DND-41 (cell line): ENCODE results near the gene MYO5A.

ENCODE experiments used
- ATAC-seq: fragments of 200-7000 bp; cut with Tn5 transposase; 3 replicates; pipeline ENCODE4 v1.9.1; 2021; ENCODE audit warnings: low read depth; ENCODE audit not compliant: insufficient read depth
- DNase-seq: peaks from one replicate; pipeline ENCODE4 v3.0.0-alpha.2; 2020
- H2AFZ ChIP-seq: 2 replicates; pipeline ENCODE4 v1.6.0; 2012; ENCODE audit warnings: low read depth, low read length
- H3K27ac ChIP-seq: 2 replicates; pipeline ENCODE4 v1.5.1; 2012; ENCODE audit warnings: low read length, inconsistent platforms
- H3K27me3 ChIP-seq: fragments of 200-600 bp; sonication (generic); 2 replicates; pipeline ENCODE4 v1.6.0; 2012; ENCODE audit warnings: low read length, mild to moderate bottlenecking, inconsistent platforms; ENCODE audit not compliant: insufficient read depth, poor library complexity
- H3K36me3 ChIP-seq: 2 replicates; pipeline ENCODE4 v1.5.1; 2012; ENCODE audit warnings: low read length, inconsistent platforms; ENCODE audit not compliant: insufficient read depth
- H3K4me1 ChIP-seq: 2 replicates; pipeline ENCODE4 v1.5.1; 2012; ENCODE audit warnings: mild to moderate bottlenecking, low read length; ENCODE audit not compliant: insufficient read depth
- H3K4me2 ChIP-seq: 2 replicates; pipeline ENCODE4 v1.6.0; 2012; ENCODE audit warnings: mild to moderate bottlenecking, moderate library complexity, low read length, inconsistent platforms; ENCODE audit not compliant: insufficient read depth
- H3K4me3 ChIP-seq, 2 experiments: fragments of 200-600 bp in 1 of 2; shearing (Covaris generic) in 1 of 2; 2 replicates each; pipeline ENCODE4 v1.5.1; 2012 to 2016; ENCODE audit warnings: inconsistent platforms in 2 of 2, low read length in 2 of 2, mild to moderate bottlenecking in 2 of 2, low read depth in 1 of 2, moderate library complexity in 1 of 2
- H3K79me2 ChIP-seq: 2 replicates; pipeline ENCODE4 v1.6.0; 2012; ENCODE audit warnings: low read length, inconsistent platforms; ENCODE audit not compliant: insufficient read depth
- H3K9ac ChIP-seq: 2 replicates; pipeline ENCODE4 v1.6.0; 2012; ENCODE audit warnings: low read depth, mild to moderate bottlenecking, inconsistent platforms, low read length, moderate library complexity
- H3K9me3 ChIP-seq: 2 replicates; pipeline ENCODE4 v1.5.1; 2012; ENCODE audit warnings: low read length, moderate library complexity, mild to moderate bottlenecking, inconsistent platforms; ENCODE audit not compliant: insufficient read depth, severe bottlenecking
- H4K20me1 ChIP-seq: 2 replicates; pipeline ENCODE4 v1.6.0; 2012; ENCODE audit warnings: low read length; ENCODE audit not compliant: insufficient read depth
- EZH2 ChIP-seq: IDR thresholded peaks from 3 replicates; pipeline ENCODE4 v1.6.1; 2012; ENCODE audit warnings: borderline replicate concordance, low read depth, mild to moderate bottlenecking, moderate library complexity, low read length, inconsistent platforms; ENCODE audit not compliant: severe bottlenecking
- TF ChIP-seq, protein P1 (sequence below): IDR thresholded peaks from 2 replicates; pipeline ENCODE4 v1.5.1; 2012; ENCODE audit warnings: borderline replicate concordance, low read length, moderate library complexity, mild to moderate bottlenecking; ENCODE audit not compliant: poor library complexity, severe bottlenecking; ENCODE audit errors: extremely low read depth

MYO5A gene

GRCh38 chr15:52334491-52335160, 194.1 kb downstream of the MYO5A start:
- no peaks in the 10 kb centered on the region for H3K79me2 ChIP-seq
- no peak overlapping the region for H3K4me3 ChIP-seq
- H3K4me2 ChIP-seq, result no peak overlapping the region
- peaks cover 11% of the 10 kb centered on the region for H3K4me1 ChIP-seq
- no peak overlapping the region for H3K27ac ChIP-seq
- no peak overlapping the region for H3K9ac ChIP-seq
- no peaks in the 10 kb centered on the region for H4K20me1 ChIP-seq
- no peak for TF ChIP-seq EZH2
- TF ChIP-seq, protein P1, sequence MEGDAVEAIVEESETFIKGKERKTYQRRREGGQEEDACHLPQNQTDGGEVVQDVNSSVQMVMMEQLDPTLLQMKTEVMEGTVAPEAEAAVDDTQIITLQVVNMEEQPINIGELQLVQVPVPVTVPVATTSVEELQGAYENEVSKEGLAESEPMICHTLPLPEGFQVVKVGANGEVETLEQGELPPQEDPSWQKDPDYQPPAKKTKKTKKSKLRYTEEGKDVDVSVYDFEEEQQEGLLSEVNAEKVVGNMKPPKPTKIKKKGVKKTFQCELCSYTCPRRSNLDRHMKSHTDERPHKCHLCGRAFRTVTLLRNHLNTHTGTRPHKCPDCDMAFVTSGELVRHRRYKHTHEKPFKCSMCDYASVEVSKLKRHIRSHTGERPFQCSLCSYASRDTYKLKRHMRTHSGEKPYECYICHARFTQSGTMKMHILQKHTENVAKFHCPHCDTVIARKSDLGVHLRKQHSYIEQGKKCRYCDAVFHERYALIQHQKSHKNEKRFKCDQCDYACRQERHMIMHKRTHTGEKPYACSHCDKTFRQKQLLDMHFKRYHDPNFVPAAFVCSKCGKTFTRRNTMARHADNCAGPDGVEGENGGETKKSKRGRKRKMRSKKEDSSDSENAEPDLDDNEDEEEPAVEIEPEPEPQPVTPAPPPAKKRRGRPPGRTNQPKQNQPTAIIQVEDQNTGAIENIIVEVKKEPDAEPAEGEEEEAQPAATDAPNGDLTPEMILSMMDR, result no peak
- no peak overlapping the region for H2AFZ ChIP-seq
- ATAC-seq (no peak), DNase-seq (no peak)
- peaks cover 6% of the 10 kb centered on the region for H3K36me3 ChIP-seq
- no peaks in the 10 kb centered on the region for H3K9me3 ChIP-seq
- no peaks in the 10 kb centered on the region for H3K27me3 ChIP-seq

- DNase-seq (peak; percentile 70), ATAC-seq (peak; percentile 100)
- Histone ChIP-seq H3K9me3 (no peaks in the 10 kb centered on the region), H3K27ac (peak overlapping the region; percentile 61), H3K79me2 (no peaks in the 10 kb centered on the region), H3K4me2 (peak overlapping the region; percentile 54), H3K4me1 (peaks cover 11% of the 10 kb centered on the region), H3K27me3 (no peaks in the 10 kb centered on the region), H3K36me3 (peaks cover 17% of the 10 kb centered on the region; the same call in 1 of the 2 replicates), H4K20me1 (no peaks in the 10 kb centered on the region), H3K4me3 (no peak overlapping the region), H2AFZ (peak overlapping the region; percentile 53), H3K9ac (no peak overlapping the region)
- TF ChIP-seq EZH2, result no peak
- TF ChIP-seq, protein P1, result peak; percentile 81
Measured at GRCh38 chr15:52331490-52332240, 197.0 kb downstream of the MYO5A start.

DNA sequence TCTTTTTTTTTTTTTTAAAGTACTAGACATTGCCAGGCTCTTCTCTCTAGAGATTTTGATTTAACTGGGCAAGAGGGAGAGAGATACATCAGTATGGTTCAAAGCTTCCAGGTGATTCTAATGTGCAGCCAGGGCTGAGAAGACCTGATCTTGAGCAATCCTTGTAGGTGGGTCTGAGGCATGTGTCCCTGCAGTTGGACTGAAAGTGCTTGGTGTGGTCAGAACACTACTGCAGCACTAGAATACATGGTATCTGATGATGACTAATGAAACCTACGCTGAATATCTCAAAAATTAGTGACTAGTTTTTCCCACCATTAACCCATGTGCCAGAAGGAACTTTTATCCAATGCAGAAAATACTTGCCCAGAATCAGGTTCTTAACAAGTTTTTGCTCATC, 198.7 kb downstream of the MYO5A start:
- H3K9ac ChIP-seq, result no peak overlapping the region
- no peaks in the 10 kb centered on the region for H4K20me1 ChIP-seq

More for the DNA sequence above, 198.7 kb downstream of the MYO5A start:
- no peak overlapping the region for H3K4me2 ChIP-seq
- no peak overlapping the region for H2AFZ ChIP-seq
- TF ChIP-seq, protein P1, result no peak
- no peak for TF ChIP-seq EZH2
- H3K27ac ChIP-seq, result no peak overlapping the region
- no peaks in the 10 kb centered on the region for H3K27me3 ChIP-seq
- DNase-seq, result no peak
- H3K4me3 ChIP-seq, result no peak overlapping the region
- H3K79me2 ChIP-seq, result no peaks in the 10 kb centered on the region
- no peak for ATAC-seq
- H3K9me3 ChIP-seq, result no peaks in the 10 kb centered on the region
- H3K36me3 ChIP-seq, result peaks cover 21% of the 10 kb centered on the region; the same call in 1 of the 2 replicates
- peaks cover 11% of the 10 kb centered on the region for H3K4me1 ChIP-seq
